AG04449 (cell line): ENCODE results near the gene AADACL3.

ENCODE experiments used
- CTCF ChIA-PET: fragments of 350-600 bp; formaldehyde crosslinking; extraction: SDS; loops from one replicate; lab custom pipeline; 2021; ENCODE audit warnings: antibody characterized with exemption; lab: Yijun Ruan, JAX
- POLR2A ChIA-PET: fragments of 400-600, 350-600 bp; formaldehyde crosslinking; extraction: SDS; loops from one replicate; lab custom pipeline; 2020; ENCODE audit warnings: antibody characterized with exemption, inconsistent platforms; lab: Yijun Ruan, JAX
- DNase-seq: peaks from one replicate; pipeline ENCODE4 v3.0.0-alpha.2; 2010; ENCODE audit warnings: low read depth, low spot score
- H3K4me3 ChIP-seq: 2 replicates; pipeline ENCODE4 v1.5.1; 2011; ENCODE audit warnings: low read depth, mild to moderate bottlenecking, control low read depth, low read length
- TF ChIP-seq, protein P1 (sequence below): IDR thresholded peaks from one replicate; pipeline ENCODE4 v1.5.1; 2011; ENCODE audit warnings: mild to moderate bottlenecking, moderate library complexity, low read length, control low read depth, inconsistent platforms; ENCODE audit not compliant: insufficient read depth; ENCODE audit errors: missing control alignments

The AADACL3 gene

DNA sequence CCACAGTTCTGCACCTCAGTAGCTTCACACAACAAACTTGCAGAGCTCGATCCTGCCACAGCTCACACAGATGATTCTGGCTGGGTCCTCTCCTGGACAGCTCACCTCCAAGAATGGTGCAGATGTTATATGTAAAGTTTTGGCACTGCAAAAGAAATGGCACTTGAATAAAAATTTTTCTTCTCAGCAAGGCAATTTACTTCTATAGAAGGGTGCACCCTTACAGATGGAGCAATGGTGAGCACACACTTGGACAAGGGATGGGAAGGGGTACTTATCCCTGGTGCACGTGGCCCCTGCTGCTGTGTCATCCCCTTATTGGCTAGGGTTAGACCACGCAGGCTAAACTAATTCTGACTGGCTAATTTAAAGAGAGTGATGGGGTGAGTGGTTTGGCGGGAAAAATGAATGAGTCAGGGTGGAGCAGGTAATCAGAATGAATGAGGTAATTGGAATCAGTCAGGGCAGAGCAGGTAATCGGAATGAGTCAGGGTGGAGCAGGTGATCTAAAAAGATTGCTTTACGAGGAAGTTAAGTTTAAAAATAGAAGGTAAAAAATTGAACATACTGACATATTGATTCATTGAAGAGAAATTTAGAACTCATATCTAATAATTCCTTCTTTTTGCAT lies 12.0 kb upstream of the AADACL3 start:
- no peak overlapping the region for H3K4me3 ChIP-seq
- no peak for DNase-seq
- TF ChIP-seq, protein P1, sequence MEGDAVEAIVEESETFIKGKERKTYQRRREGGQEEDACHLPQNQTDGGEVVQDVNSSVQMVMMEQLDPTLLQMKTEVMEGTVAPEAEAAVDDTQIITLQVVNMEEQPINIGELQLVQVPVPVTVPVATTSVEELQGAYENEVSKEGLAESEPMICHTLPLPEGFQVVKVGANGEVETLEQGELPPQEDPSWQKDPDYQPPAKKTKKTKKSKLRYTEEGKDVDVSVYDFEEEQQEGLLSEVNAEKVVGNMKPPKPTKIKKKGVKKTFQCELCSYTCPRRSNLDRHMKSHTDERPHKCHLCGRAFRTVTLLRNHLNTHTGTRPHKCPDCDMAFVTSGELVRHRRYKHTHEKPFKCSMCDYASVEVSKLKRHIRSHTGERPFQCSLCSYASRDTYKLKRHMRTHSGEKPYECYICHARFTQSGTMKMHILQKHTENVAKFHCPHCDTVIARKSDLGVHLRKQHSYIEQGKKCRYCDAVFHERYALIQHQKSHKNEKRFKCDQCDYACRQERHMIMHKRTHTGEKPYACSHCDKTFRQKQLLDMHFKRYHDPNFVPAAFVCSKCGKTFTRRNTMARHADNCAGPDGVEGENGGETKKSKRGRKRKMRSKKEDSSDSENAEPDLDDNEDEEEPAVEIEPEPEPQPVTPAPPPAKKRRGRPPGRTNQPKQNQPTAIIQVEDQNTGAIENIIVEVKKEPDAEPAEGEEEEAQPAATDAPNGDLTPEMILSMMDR = no peak
- CTCF ChIA-PET = no interaction called here
- POLR2A ChIA-PET = no interaction called here

DNA sequence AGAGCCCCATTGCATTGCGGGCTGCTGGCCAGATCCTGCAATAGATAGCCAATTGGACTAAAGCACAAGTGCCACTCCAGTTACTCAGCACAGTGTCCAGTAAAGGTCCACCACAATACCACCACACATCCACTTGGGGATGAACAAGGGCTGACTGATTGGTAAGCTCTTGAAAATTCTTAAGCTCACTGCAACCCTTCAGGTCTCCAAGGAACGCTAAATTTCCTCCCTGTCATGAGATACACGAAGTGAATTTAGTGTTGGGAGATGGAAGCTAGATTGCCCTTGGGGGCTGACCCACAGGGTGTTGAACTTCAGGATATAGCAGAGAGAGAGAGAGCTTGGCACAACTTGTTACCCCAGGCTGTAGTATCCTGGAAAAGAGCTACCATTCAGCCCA lies 9.8 kb upstream of the AADACL3 start:
- ChIA-PET POLR2A (no interaction called here), CTCF (no interaction called here)
- TF ChIP-seq, protein P1 = no peak
- no peak for DNase-seq
- no peak overlapping the region for H3K4me3 ChIP-seq

DNA sequence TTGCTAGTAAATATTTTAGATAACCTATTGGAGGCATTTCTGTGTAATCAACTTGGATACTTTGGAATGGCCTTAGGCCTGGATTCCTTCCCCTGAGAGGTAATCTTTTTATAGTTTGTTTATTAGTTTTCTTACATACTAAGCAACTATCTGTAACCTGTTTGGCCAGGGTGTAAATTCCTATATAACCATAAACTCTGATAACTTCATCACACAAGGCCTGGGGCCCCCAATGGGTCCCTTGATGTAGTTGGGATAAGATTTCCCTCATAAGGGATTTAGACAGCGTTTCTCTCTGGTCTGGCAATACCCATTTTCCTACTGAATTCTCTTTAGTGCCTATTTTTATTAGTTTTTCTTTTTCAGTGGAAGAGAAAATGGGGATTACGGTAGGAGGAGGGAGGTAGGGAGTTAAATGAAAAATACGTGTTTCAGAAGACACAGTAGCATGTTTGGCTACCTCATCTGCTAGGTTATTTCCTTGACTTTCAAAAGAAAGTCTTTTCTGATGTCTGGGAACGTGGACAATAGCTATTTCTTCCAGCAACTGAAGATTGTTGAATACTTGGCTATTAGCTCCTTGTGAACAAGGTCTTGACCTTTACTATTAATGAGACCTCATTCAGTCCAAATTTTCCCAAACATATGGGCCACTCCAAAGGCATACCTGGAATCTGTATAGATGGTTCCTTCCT lies 7.4 kb upstream of the AADACL3 start:
- CTCF ChIA-PET = no interaction called here
- POLR2A ChIA-PET = no interaction called here
- DNase-seq = no peak
- TF ChIP-seq, protein P1 = no peak
- H3K4me3 ChIP-seq = no peak overlapping the region

DNA sequence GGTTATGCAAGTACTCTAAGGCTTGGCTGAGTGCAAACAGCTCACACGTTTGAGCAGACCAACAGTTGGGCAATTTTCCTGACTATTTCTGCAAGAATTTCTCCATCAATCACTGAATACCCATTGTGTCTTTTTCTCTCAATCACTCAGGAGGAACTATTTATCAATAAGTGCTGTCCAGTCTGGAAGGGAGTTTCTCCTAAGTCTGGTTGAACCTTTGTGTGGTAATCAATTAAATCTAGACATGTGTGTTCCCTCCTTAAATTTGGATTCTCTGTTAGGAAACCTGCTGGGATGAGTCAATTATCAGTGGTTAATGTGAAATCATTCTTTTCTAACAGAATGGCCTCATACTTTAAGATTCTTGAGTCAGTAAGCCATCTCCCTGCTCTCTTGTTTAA lies 6.8 kb upstream of the AADACL3 start:
- TF ChIP-seq, protein P1 = no peak
- CTCF ChIA-PET = no interaction called here

DNA sequence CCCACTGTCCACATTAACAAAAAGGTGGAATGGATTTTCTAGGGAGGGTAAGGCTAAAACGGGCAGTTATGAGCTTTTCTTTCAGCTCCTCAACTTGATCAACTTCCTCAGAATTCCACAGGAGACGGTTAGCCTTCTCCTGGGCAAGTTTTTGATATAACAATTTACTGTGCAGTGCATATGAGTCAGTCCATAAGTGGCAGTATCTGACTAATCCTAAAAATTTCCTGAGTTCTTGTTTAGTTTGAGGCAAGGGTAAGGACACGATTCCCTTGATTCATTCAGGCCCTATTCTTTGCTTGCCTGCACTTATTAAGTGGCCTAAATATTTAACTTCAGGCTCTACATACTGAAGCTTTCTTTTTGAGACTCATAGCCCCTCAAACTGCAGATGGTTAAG lies 6.2 kb upstream of the AADACL3 start:
- TF ChIP-seq, protein P1 = no peak
- no peak for DNase-seq
- no peak overlapping the region for H3K4me3 ChIP-seq
- ChIA-PET CTCF (no interaction called here), POLR2A (no interaction called here)

More for the DNA sequence above, 6.8 kb upstream of the AADACL3 start:
- H3K4me3 ChIP-seq = no peak overlapping the region
- POLR2A ChIA-PET = no interaction called here
- no peak for DNase-seq

DNA sequence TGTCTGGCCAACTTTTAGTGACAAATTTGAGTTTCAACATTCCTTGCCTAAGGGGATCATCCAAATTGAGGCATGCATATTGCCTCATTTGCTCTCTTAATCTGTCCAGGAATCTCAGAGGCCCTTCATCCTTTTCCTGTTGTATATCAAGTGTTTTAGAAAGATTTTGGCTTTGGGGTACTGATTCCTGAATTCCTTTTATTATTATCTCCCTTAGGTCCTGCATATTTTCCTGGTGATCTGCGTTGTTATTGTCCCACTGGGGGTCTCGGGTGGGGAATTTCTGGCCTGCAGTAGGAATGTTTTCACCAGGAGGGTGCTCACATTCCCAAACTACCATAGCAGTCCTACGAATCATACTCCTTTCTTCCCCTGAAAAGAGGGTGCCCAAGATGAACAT lies 4.4 kb upstream of the AADACL3 start:
- no peak for DNase-seq
- H3K4me3 ChIP-seq = no peak overlapping the region
- TF ChIP-seq, protein P1 = no peak
- ChIA-PET CTCF (interaction anchor here (1.0 kb wide), 1 partner anchor 11 kb away, joined by 3 read pairs; no protein-coding TSS in a partner anchor), POLR2A (no interaction called here)
